A673 (cell line): Measurements from ENCODE around the gene LGALS16.

ENCODE experiments used
- CTCF ChIP-seq: fragments of 300-800, 200-600 bp; sonication (generic); conservative IDR thresholded peaks from 2 replicates; pipeline ENCODE4 v1.5.1; 2017; ENCODE audit warnings: low read depth, mild to moderate bottlenecking, antibody characterized with exemption, low read length, moderate library complexity, mixed read lengths
- EZH2 ChIP-seq: fragments of 200-600 bp; sonication (generic); IDR thresholded peaks from 2 replicates; pipeline ENCODE4 v1.6.1; 2017; ENCODE audit warnings: borderline replicate concordance, low read depth, mild to moderate bottlenecking, mixed read lengths, antibody characterized with exemption, low read length; ENCODE audit not compliant: poor library complexity, severe bottlenecking

DNA sequence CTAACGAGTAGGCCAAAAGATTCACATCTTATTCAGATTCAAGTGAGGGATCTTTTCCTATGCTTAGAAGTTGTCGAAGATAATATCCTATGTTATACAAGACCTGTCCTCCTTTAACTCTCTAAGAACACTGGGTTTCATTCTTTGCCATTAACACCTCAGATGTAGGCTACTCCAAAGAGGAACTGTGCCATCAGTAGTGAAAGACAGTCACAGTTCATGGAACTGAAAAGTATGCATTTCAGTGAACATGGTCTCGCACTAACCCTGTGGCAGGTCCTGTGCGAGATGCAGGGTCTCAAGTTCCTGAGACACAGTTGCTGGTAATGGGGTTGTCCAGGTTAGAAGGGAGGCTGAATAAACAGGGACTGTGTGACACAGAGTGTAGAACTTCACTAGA lies 4.1 kb downstream of the LGALS16 start:
- no peak for TF ChIP-seq CTCF
- TF ChIP-seq EZH2: no peak
